ENCODE data around the gene ILK. TPM values are rescaled to one million over a fixed set of nuclear protein-coding genes. Genes with fewer than 3 reads are reported as not detected.

ILK gene
- total and polyA plus RNA-seq, 3 donors from 2014 or later = 79.1 to 122 (median 109) TPM

DNA sequence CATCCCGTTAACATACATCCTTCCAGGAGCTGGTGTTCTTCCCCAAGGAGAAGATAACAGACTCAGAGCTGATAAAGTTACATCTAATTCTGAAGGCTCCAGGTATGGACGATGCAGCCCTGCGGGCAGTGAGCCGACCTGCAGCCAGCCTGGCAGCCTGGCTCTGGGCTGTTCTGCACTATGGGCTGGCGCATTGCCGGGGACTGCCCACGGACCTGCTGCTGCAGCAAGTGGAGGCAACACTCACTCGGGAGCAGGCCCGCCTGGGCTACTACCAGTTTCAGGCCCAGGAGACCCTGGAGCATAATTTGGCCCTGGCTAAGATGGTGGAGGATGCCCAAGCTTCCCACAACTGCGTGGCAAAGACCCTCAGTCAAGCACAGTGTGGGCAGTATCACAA is 39.9 kb upstream of the ILK start:
- no peak for DNase-seq
- Histone ChIP-seq H3K27me3 (no peaks in the 10 kb centered on the region), H3K4me1 (no peaks in the 10 kb centered on the region), H3K9me3 (no peaks in the 10 kb centered on the region), H3K36me3 (ENCODE audit: low read depth, missing control alignments) (no peaks in the 10 kb centered on the region), H3K27ac (no peak overlapping the region), H3K4me3 (no peak overlapping the region)
- TF ChIP-seq, protein P1, sequence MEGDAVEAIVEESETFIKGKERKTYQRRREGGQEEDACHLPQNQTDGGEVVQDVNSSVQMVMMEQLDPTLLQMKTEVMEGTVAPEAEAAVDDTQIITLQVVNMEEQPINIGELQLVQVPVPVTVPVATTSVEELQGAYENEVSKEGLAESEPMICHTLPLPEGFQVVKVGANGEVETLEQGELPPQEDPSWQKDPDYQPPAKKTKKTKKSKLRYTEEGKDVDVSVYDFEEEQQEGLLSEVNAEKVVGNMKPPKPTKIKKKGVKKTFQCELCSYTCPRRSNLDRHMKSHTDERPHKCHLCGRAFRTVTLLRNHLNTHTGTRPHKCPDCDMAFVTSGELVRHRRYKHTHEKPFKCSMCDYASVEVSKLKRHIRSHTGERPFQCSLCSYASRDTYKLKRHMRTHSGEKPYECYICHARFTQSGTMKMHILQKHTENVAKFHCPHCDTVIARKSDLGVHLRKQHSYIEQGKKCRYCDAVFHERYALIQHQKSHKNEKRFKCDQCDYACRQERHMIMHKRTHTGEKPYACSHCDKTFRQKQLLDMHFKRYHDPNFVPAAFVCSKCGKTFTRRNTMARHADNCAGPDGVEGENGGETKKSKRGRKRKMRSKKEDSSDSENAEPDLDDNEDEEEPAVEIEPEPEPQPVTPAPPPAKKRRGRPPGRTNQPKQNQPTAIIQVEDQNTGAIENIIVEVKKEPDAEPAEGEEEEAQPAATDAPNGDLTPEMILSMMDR (IDR thresholded peaks at IDR 0.05) = no peak
- no peak for TF ChIP-seq POLR2A (IDR thresholded peaks at IDR 0.05)
- intact Hi-C loops (cut with DNase I; ENCODE audit: low total_unique reads) = no loop called here
- WGBS, 2 donors = 69 to 91% methylated on average over 4 to 9 of the region's 10 CpGs

DNA sequence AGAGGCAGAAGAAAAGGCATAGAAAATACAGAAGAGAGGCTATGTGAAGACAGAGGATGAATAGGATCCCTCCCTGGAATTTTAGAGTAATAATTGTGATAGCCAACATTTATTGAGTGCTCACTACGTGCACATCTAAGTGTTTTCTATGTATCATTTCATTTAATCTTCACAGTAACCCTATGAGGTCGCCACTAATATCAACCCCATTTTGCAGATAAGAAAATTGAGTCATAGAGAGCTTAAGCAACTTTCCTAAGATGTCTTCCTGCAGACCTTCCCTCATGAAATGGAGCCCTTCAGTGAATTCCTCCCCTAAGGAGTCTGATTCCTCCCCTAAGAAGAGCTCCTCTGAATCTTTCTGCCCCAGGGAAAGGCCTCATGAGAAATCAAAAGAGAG is 38.2 kb upstream of the ILK start:
- Histone ChIP-seq H3K27ac (no peak overlapping the region), H3K9me3 (no peaks in the 10 kb centered on the region), H3K36me3 (ENCODE audit: low read depth, missing control alignments) (no peaks in the 10 kb centered on the region), H3K27me3 (no peaks in the 10 kb centered on the region), H3K4me3 (no peak overlapping the region), H3K4me1 (no peaks in the 10 kb centered on the region)
- WGBS, 2 donors = 65 to 77% methylated on average over 2 of the region's 2 CpGs
- TF ChIP-seq, protein P1 (IDR thresholded peaks at IDR 0.05) = no peak
- TF ChIP-seq POLR2A (IDR thresholded peaks at IDR 0.05) = no peak
- intact Hi-C loops (cut with DNase I; ENCODE audit: low total_unique reads) = no loop called here
- no peak for DNase-seq

DNA sequence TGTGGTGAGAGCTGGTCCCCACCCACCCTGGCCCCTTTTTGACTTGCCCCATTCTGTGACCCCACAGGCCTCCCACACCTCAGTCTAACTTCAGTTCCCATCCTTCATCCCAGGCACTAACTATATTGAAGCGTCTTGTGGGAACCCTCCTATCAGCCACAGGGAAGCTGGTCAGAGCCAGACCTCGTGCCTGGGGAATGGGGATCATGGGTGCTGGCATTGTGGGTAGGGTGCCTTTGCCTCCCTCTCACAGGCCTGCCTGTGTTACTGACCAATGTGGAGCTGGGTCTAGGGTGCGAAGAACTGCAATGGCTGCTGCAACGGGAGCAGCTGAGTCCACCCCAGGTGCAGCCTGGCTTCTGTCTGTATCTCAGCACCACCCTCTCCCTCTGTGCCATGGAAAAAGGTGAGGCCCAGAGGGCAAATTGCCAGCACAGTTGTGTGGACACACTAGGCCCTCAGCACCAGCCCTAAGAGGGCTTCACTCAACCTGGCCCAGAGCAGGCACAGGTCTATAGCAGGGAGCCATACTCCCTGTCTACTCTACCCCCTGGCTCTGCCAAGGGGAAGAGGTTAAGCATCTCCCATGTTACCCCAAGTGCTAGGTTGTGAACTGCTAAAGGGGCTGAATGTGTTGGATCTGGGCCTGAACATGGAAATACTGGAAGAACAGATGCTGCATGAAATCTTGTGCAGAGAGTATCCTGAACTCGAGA is 37.4 kb upstream of the ILK start:
- DNase-seq = no peak
- Histone ChIP-seq H3K4me1 (no peaks in the 10 kb centered on the region), H3K9me3 (no peaks in the 10 kb centered on the region), H3K4me3 (no peak overlapping the region), H3K27ac (no peak overlapping the region), H3K27me3 (no peaks in the 10 kb centered on the region), H3K36me3 (ENCODE audit: low read depth, missing control alignments) (no peaks in the 10 kb centered on the region)
- intact Hi-C loops (cut with DNase I; ENCODE audit: low total_unique reads) = no loop called here
- 94 to 98% methylated on average over 5 of the region's 5 CpGs for WGBS, 2 donors
- TF ChIP-seq, protein P1 (IDR thresholded peaks at IDR 0.05) = no peak
- TF ChIP-seq POLR2A (IDR thresholded peaks at IDR 0.05) = no peak

DNA sequence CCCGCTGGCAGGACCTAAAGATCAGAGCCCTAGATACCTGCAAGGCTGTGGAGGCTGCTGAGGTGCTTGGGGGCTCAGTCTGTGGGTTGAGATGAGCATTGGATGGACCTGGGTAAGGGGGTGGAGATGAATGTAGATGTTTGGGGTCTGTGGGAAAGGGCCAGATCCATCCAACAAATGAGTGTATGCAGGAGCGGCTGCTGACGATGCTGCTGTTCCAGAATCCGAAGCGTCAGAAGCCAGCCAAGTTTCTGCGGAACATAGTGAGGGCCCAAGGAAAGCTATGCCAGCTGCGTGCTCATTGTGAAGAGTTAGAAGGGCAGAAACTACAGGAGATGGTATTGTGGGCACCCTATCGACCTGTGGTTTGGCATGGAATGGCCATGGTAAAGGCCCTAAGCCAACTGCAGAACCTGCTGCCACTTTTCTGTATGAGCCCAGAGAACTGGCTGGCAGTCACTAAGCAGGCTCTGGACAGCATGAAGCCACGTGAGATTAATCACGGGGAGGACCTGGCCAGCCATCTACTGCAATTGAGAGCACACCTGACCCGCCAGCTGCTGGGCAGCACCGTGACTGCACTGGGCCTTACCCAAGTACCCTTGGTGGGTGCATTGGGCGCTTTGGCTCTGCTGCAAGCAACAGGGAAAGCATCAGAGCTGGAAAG is 36.7 kb upstream of the ILK start:
- Histone ChIP-seq H3K27me3 (no peaks in the 10 kb centered on the region), H3K9me3 (no peaks in the 10 kb centered on the region), H3K27ac (no peak overlapping the region), H3K36me3 (ENCODE audit: low read depth, missing control alignments) (no peaks in the 10 kb centered on the region), H3K4me1 (no peaks in the 10 kb centered on the region), H3K4me3 (no peak overlapping the region)
- no peak for DNase-seq
- TF ChIP-seq, protein P1 (IDR thresholded peaks at IDR 0.05) = no peak
- no peak for TF ChIP-seq POLR2A (IDR thresholded peaks at IDR 0.05)
- 84 to 95% methylated on average over 11 to 13 of the region's 13 CpGs for WGBS, 2 donors
- intact Hi-C loops (cut with DNase I; ENCODE audit: low total_unique reads) = no loop called here

Data from testis (tissue), 3 donors.